SU-DHL-6 (cell line): ENCODE results near the gene GID4.

ENCODE experiments used
- EZH2phosphoT487 ChIP-seq: fragments of 200-600 bp; sonication (generic), shearing (Covaris generic); conservative IDR thresholded peaks from 2 replicates; pipeline ENCODE4 v1.6.1; 2018; ENCODE audit warnings: mild to moderate bottlenecking, antibody characterized with exemption, low read length, moderate library complexity, mixed read lengths
- TF ChIP-seq, protein P1 (sequence below): fragments of 200-600 bp; sonication (generic); IDR thresholded peaks from one replicate; pipeline ENCODE4 v1.5.1; 2017; ENCODE audit warnings: antibody characterized with exemption, mild to moderate bottlenecking, low read length, moderate library complexity; ENCODE audit not compliant: insufficient read depth, poor library complexity, severe bottlenecking

DNA sequence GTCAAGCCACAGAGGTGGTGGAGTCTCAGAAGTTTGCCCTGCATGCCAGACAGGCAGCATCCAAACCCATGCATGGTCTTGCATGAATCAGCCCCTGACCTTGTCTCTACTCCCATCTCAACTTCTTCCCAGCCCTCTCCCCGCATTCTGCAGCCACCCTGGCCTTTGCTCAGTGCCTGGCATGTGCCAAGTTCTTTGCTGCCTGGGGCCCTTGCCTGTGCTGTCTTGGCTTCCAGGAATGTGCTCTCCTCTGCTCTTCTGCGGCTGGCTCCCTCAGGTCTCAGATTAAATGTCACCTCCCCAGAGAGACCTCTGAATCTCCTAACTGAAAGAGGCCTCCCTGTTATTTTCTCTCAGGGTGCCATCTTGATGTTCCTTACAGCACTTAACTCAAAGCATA lies 48.9 kb upstream of the GID4 start:
- TF ChIP-seq, protein P1, sequence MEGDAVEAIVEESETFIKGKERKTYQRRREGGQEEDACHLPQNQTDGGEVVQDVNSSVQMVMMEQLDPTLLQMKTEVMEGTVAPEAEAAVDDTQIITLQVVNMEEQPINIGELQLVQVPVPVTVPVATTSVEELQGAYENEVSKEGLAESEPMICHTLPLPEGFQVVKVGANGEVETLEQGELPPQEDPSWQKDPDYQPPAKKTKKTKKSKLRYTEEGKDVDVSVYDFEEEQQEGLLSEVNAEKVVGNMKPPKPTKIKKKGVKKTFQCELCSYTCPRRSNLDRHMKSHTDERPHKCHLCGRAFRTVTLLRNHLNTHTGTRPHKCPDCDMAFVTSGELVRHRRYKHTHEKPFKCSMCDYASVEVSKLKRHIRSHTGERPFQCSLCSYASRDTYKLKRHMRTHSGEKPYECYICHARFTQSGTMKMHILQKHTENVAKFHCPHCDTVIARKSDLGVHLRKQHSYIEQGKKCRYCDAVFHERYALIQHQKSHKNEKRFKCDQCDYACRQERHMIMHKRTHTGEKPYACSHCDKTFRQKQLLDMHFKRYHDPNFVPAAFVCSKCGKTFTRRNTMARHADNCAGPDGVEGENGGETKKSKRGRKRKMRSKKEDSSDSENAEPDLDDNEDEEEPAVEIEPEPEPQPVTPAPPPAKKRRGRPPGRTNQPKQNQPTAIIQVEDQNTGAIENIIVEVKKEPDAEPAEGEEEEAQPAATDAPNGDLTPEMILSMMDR, result no peak
- TF ChIP-seq EZH2phosphoT487, result no peak
